Immature natural killer cell (primary cell): ENCODE data around the gene OR5H6. TPM values are rescaled to one million over a fixed set of nuclear protein-coding genes. Genes with fewer than 3 reads are reported as not detected.

Source experiments
- DNase-seq, 3 donors: peaks; one replicate each; pipeline ENCODE4 v3.0.0; 2022; ENCODE audit warnings: mixed read lengths in 1 of 3
- H3K27ac Mint-ChIP-seq, 6 donors: one replicate each; pipeline ENCODE4 v1.8.0; 2020; ENCODE audit warnings: mixed read lengths in 6 of 6, mild to moderate bottlenecking in 5 of 6, inconsistent platforms in 4 of 6, moderate library complexity in 3 of 6
- H3K27me3 Mint-ChIP-seq, 3 donors: one replicate each; pipeline ENCODE4 v1.8.0; 2020 to 2021; ENCODE audit warnings: low read depth in 3 of 3, mild to moderate bottlenecking in 3 of 3, mixed read lengths in 3 of 3, moderate library complexity in 3 of 3, inconsistent platforms in 1 of 3
- H3K36me3 Mint-ChIP-seq, 3 donors: one replicate each; pipeline ENCODE4 v1.8.0; 2020; ENCODE audit warnings: mixed read lengths in 3 of 3, inconsistent platforms in 2 of 3, mild to moderate bottlenecking in 2 of 3
- H3K4me1 Mint-ChIP-seq, 2 donors: one replicate each; pipeline ENCODE4 v1.8.0; 2020; ENCODE audit warnings: inconsistent platforms in 2 of 2, mild to moderate bottlenecking in 2 of 2, mixed read lengths in 2 of 2, moderate library complexity in 1 of 2
- H3K4me3 Mint-ChIP-seq, 5 donors: one replicate each; pipeline ENCODE4 v1.8.0; 2020; ENCODE audit warnings: mild to moderate bottlenecking in 5 of 5, mixed read lengths in 5 of 5, inconsistent platforms in 3 of 5, moderate library complexity in 3 of 5
- H3K9me3 Mint-ChIP-seq, 6 donors: one replicate each; pipeline ENCODE4 v1.8.0; 2020; ENCODE audit warnings: mild to moderate bottlenecking in 6 of 6, mixed read lengths in 6 of 6, inconsistent platforms in 4 of 6, moderate library complexity in 3 of 6
- polyA plus RNA-seq, 3 donors: library from polyadenylated mRNA; unstranded; fragments of 300-500 nt; fragmentation: Illumina TruSeq; gene quantifications; one replicate each; pipeline ENCODE4 v1.2.3, GENCODE V29; 2021

Gene OR5H6
- polyA plus RNA-seq, 3 donors from 2014 or later, result not detected

GRCh38 chr3:98274914-98275313 lies 10.9 kb downstream of the OR5H6 start:
- no peaks in the 10 kb centered on the region for H3K36me3 Mint-ChIP-seq
- no peak overlapping the region for H3K27ac Mint-ChIP-seq

DNA sequence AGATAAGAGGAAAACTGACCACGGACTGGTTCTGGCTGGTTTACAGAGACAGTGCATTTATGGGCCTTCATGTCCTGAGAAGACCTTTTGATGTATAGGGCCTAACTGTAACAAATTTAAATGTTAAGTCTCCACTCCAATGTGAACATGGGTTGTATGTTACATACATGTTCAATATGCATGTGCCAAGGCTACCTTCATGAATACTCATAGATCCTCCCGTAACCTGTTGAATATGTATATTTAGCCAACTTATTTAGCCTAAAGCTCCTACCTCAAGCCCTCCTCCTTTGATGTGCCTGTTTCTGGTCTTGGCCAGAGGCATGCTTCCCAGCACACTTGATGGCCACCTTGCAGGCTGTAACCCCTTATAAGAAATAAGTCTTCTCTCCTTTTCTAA lies 18.2 kb downstream of the OR5H6 start, which contains the start of gene OR5H2:
OR5H2 (plus strand) TSS at position 301 of the 400 bp plus-strand sequence. CDS start 398 bp downstream, outside the sequence.
- no peak for DNase-seq
- H3K4me1 Mint-ChIP-seq, result no peaks in the 10 kb centered on the region
- H3K27ac Mint-ChIP-seq, result no peak within 1 kb of the TSS
- H3K36me3 Mint-ChIP-seq, result no peaks in the 10 kb centered on the region
- no peak within 1 kb of the TSS for H3K4me3 Mint-ChIP-seq
- peaks cover 0 to 6% (median 0%) of the 10 kb centered on the region in 6 donors for H3K9me3 Mint-ChIP-seq
- H3K27me3 Mint-ChIP-seq, result peaks cover 0 to 2% (median 0%) of the 10 kb centered on the region in 3 donors

More at GRCh38 chr3:98274914-98275313, 10.9 kb downstream of the OR5H6 start:
- peaks cover 6 to 17% (median 12%) of the 10 kb centered on the region in 6 donors for H3K9me3 Mint-ChIP-seq
- no peak overlapping the region for H3K4me3 Mint-ChIP-seq
- peaks cover 0 to 4% (median 2%) of the 10 kb centered on the region in 3 donors for H3K27me3 Mint-ChIP-seq
- DNase-seq, result no peak
- no peaks in the 10 kb centered on the region for H3K4me1 Mint-ChIP-seq

DNA sequence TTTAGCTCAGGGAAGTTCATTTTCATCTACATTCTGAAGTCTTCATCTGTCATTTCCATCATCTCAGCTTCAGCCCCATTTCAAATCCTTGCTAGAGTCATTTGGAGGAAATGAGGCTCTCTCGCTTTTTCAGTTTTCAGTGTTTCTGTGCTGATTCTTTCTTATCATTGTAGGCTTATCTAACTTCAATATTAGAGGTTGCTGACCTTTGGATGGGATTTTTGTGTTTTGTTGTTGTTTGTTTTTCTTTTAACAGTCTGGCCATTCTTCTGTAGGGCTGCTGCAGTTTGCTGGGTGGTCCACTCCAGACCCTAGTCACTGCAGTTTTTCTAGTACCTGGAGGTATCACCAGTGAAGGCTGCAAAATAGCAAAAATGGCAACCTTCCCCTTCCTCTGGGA lies 26.9 kb downstream of the OR5H6 start:
- Mint-ChIP-seq H3K36me3 (no peaks in the 10 kb centered on the region), H3K4me3 (no peak overlapping the region), H3K27me3 (peaks cover 2 to 3% (median 3%) of the 10 kb centered on the region in 3 donors), H3K4me1 (no peaks in the 10 kb centered on the region), H3K27ac (no peak overlapping the region), H3K9me3 (peaks cover 0 to 10% (median 2%) of the 10 kb centered on the region in 6 donors)
- no peak for DNase-seq

- peaks cover 0 to 10% (median 3%) of the 10 kb centered on the region in 6 donors for H3K9me3 Mint-ChIP-seq
- H3K4me1 Mint-ChIP-seq, result no peaks in the 10 kb centered on the region
- H3K36me3 Mint-ChIP-seq, result no peaks in the 10 kb centered on the region
- peaks cover 2 to 6% (median 3%) of the 10 kb centered on the region in 3 donors for H3K27me3 Mint-ChIP-seq
- H3K4me3 Mint-ChIP-seq, result no peak overlapping the region
- no peak overlapping the region for H3K27ac Mint-ChIP-seq
- DNase-seq, result no peak
Observed at GRCh38 chr3:98291332-98291957, 27.4 kb downstream of the OR5H6 start.

Other genes with a start within 250 kb of the OR5H6 start
- not detected for gene GABRR3, start 228.9 kb upstream of the OR5H6 start, polyA plus RNA-seq
- not detected for gene OR5AC2, start 177.1 kb upstream of the OR5H6 start, polyA plus RNA-seq
- not detected for gene OR5H1, start 133.5 kb upstream of the OR5H6 start, polyA plus RNA-seq
- gene OR5H14, start 116.8 kb upstream of the OR5H6 start, polyA plus RNA-seq, result not detected
- gene OR5H15, start 97.5 kb upstream of the OR5H6 start, polyA plus RNA-seq, result not detected
- not detected for gene OR5H2, start 18.3 kb downstream of the OR5H6 start, polyA plus RNA-seq
- gene OR5K4, start 89.6 kb downstream of the OR5H6 start, polyA plus RNA-seq, result not detected
- gene OR5K3, start 126.4 kb downstream of the OR5H6 start, polyA plus RNA-seq, result not detected
- not detected for gene OR5K1, start 199.0 kb downstream of the OR5H6 start, polyA plus RNA-seq
- not detected for gene OR5K2, start 233.4 kb downstream of the OR5H6 start, polyA plus RNA-seq